ENCODE measurements around the gene ANGPTL2.

Gene ANGPTL2

DNA sequence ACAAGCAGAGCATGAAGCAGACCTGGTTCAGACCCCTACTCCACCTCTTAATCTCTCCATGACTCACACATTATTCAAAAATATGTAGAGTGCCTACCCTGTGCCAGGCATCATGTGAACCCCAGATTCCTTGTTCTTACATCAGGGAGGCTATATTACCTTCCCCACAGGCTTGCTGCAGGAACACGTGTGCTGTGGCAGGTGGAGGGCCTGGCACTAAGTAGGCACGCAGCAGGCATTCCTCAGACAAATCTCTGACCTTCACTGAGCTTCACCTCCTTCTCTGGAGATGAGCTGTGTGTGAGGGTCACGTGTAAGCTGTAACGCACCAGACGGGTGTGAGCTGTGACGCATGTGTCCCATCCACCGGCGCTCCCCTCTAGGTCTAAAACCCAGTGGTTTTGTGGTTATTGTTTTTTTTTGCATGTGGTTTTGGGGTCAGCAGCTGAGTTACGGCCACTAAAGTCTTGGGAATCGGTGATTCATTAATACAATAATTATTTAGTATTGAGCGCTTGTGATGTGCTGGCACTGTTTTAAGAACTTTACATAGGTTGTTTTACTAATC lies 30.3 kb downstream of the ANGPTL2 start:
- no peak for DNase-seq

DNA sequence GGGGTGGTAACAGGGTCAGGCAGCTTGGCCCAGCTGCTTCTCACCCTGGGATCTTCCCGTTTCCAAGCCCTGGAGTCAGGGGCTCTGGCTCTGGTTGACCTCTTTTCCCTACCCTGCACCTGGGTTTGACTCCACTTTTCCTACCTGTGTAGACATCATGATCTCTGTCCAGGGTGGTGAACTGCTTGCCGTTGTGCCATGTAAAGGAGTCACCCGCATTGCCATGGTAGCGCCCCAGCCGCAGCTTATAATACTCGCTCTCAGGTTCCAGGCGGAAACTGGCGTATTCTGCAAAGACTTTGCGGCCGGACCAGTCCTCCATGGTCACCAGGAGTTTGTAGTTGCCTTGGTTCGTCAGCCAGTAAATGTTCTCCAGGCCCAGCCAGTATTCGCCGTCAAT lies 30.9 kb downstream of the ANGPTL2 start:
- no peak for DNase-seq

GRCh38 chr9:127090341-127090985 lies 32.0 kb downstream of the ANGPTL2 start:
- no peak for DNase-seq

DNA sequence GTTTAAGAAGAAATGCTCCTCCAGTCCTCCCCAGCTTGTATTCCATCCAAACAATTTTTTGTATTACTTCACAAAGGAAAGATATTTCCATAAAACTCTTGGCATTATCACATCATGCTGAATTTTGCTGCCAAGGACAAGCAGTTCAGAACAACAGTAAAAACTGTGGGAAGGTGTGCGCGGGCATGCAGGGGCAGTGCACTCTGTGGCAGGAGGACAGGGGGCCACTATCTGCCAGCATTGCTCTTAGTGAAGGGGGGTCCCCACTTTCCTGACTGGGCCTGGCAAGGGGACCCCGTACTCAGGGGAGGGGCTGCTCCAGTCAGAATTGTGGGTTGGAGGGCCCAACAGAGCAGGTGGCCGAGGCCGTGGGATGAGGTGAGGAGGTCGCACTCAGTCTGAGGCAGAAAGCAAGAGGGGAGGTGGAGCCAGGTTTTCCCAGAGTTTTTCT lies 32.8 kb downstream of the ANGPTL2 start:
- no peak for DNase-seq

- DNase-seq, result no peak
Measured at GRCh38 chr9:127088724-127089615, 33.5 kb downstream of the ANGPTL2 start.

DNA sequence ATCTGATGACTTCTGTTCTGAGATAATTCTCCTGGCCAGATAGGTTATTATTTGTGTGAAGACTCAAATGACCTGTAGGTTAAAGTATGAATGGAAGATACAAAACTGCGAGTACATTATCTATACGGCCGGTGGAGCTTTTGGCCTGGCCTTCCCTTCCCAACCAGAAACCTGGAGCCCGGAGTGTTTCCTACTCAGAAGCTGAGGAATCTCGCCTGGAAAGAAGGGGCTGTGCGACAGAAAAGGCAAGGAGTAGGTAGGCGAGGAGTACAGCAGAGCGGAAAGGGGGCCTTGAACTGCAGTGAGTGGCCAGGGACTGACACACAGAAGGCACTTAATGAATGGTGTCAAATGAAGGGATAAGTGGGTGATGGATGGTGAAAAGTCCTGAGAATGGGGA lies 34.6 kb downstream of the ANGPTL2 start:
- no peak for DNase-seq

DNA sequence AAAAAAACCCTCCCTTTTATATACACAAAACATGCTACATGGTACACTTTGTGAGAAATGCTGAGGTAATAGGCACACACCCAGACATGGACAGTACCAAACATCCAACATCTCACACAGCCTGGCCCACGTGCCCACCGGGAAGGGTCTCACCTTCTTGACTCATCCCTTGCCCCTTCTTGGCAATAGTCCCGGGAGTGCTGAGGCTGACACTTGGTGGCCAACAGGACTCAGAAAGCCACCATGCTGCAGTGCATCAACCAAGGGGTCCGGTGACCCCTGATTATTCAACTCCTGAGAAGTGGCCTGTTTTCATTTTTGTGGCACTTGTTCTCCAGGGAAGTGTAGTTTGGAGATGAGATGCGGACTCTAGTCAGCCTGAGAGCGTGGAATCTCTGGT lies 35.0 kb downstream of the ANGPTL2 start:
- no peak for DNase-seq

GRCh38 chr9:127086771-127087170 lies 35.7 kb downstream of the ANGPTL2 start:
- no peak for DNase-seq

DNA sequence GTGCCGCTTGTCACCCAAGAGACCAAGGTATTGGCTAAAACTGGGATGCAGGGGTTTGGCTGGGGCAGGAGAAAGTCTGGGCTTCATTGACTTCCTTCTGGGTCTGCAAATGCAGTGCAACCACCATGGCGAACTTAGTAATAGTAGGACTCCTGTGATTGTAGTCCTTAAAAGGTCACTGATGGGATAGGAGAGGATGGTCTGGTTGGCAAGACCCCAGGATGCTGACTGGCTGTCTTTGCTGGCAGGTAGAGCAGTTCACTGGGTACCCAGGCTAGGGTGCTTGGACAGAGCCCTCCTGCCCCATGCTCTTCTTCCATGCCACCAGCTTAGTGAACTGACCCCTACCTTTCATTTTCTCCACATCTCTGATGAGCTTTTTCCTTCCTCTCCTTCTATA lies 37.2 kb downstream of the ANGPTL2 start:
- DNase-seq, result no peak

GRCh38 chr9:127084076-127085039 lies 38.1 kb downstream of the ANGPTL2 start:
- DNase-seq, result no peak

DNA sequence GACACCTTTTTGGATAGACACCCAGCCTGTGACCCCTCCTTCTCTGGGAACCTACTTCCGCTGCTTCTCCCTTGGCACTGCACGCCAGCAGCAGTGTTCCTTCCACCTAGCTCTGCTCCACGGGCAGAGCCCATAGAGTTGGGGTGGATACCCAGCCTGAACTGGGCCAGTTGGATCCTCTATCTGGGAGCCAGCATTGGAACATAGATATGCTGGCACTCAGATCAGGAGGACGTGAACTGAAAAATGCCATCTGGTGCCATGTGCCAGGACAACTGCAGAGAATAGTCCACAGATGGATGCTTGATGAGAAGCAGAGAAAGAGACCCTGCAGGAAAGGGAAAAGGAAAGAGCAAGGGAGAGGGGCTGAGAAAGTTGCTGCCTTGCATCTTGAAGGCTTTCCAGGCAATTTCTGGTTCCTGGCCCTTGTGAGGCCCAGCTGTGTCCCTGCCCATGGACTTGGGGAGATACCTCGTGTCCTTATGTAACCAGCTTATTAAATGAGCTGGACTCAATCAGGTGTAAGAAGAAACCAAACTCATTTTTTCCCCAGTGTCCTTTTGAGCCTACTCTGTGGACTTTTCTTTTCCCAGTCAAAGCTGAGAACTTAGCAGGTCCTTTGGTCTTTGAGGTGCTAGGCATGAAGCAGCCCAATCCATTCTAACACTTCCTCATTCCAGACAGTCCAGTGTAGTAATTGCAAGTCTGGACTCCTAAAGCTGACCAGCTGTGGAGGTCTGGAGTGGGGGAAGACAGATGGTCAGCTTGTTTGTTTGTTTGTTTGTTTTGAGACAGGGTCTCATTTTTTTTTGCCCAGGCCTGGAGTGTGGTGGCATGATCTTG lies 39.1 kb downstream of the ANGPTL2 start:
- DNase-seq, result no peak

DNA sequence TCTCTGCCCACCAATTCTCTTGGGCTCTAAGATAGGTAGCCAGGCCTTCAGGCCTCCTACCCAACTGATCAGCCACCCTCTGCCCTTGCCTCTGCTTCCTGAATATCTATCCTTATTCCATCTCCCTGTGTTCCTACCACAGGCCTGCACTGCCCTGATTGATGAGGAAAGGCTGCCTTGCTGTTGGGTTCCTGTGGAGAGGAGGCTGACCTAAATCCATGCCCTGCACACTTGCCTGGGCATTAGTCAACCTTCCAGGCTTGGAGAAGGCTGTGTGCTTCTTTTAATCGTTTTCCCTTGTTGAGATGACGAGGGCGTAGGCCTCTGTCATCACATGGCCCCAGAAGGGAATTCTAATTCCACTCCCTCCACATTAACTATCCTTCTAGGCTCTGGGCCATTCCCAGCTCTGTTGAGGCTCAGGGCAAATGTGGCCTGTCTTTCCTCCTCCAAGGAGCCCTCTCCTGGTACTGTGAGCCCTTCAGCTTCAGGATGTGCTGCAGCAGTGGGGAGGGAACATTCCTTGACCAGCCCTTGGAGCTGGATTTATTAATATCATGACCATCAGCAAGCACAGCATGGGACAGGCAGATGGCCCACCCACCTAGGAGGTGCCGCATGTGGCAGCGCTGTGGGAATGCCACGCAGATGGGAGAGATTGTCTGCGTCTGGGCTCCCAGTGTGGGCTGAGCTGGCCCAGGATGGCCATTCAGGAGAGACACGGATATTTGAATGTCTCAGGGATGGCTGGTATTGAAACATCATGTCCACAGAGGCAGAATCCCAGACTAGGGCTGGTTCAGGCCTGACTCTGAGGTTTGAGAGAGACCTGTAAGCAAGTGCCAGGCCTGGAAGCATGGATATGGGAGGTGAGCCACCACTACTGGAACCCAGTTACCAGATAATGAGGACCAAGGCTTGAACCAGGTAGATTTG lies 40.9 kb downstream of the ANGPTL2 start:
- no peak for DNase-seq

GRCh38 chr9:127079446-127080140 lies 42.8 kb downstream of the ANGPTL2 start:
- DNase-seq, result no peak

DNA sequence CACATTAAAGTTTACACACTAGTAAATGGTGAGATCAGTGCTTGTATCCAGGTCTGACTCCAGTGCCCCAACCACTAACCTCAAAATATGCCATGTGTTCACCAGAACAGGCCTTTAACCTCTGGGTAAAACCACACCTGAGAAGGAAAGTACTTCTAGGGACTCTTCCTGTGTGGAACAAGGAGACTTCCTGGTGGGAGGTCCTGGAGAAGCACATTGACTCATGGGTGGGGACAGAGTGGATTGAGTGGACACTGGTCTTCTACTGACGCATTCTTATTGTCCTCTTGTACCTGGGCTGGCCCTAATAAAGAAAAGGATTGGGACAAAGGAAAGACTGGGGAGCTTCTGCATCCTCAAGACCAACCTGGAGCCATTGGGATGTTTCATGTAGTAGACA lies 43.4 kb downstream of the ANGPTL2 start:
- DNase-seq, result no peak

- no peak for DNase-seq
Measured at GRCh38 chr9:127078336-127078735, 44.1 kb downstream of the ANGPTL2 start.

- no peak for DNase-seq
Measured at GRCh38 chr9:127077644-127077946, 44.8 kb downstream of the ANGPTL2 start.

DNA sequence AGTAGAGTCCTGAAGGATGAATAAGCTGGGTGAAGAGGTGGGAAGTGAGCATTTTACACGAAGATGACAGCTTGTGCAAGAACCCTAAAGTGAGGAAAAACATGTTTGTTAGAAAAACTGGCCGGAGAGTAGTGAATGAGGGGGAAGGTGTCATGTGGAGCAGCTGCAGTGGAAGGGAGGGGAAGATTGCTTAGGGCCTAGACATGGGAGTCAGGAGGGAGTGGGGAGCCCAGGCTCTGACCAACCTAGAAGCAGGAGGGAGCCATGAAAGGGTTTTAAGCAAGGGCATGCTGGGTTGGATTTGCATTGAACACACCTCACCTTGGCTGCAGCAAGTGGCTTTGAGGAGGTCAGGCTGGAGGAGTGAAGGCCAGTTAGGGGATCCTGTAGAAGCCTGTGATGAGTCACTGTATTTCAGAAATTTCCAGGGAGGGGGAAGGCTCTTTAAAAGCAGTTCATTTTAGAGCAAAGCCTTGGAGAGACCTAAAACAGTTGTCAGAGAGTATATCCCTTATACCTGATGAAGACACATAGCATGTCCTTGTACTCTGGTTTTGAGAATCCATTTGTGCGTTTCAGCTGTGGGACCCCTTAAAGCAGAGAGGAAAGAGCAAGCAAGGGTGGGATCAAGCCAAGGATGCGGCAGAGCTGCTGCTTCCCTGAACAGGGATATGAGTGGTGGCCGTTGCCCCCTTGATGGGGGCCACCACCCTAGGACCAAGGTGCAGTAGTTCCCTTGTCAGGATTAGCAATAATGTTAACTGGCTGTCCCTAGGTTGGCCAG lies 45.4 kb downstream of the ANGPTL2 start:
- no peak for DNase-seq

GRCh38 chr9:127075624-127076372 lies 46.6 kb downstream of the ANGPTL2 start:
- DNase-seq, result no peak
